Measurements from ENCODE around the gene QSER1.

QSER1 gene

GRCh38 chr11:32905028-32905667 is 12.5 kb downstream of the QSER1 start:
- Histone ChIP-seq H3K9me3 (ENCODE audit: insufficient read depth, low read depth, low read length) (no peaks in the 10 kb centered on the region), H3K9ac (ENCODE audit: low read depth, low read length) (no peak overlapping the region), H3K4me1 (ENCODE audit: insufficient read depth, low read length) (peaks cover 19% of the 10 kb centered on the region), H3K36me3 (ENCODE audit: insufficient read depth, low read length) (peaks cover 35% of the 10 kb centered on the region), H3K27me3 (ENCODE audit: insufficient read depth, low read length) (no peaks in the 10 kb centered on the region), H3K4me3 (ENCODE audit: low read length) (no peak overlapping the region), H3K27ac (ENCODE audit: low read depth, low read length) (no peak overlapping the region)
- 90% methylated on average over 2 of the region's 3 CpGs for WGBS

- Histone ChIP-seq H3K4me3 (ENCODE audit: low read length) (no peak overlapping the region), H3K4me1 (ENCODE audit: insufficient read depth, low read length) (peaks cover 18% of the 10 kb centered on the region), H3K27ac (ENCODE audit: low read depth, low read length) (no peak overlapping the region), H3K27me3 (ENCODE audit: insufficient read depth, low read length) (no peaks in the 10 kb centered on the region), H3K36me3 (ENCODE audit: insufficient read depth, low read length) (peaks cover 35% of the 10 kb centered on the region), H3K9me3 (ENCODE audit: insufficient read depth, low read depth, low read length) (no peaks in the 10 kb centered on the region), H3K9ac (ENCODE audit: low read depth, low read length) (no peak overlapping the region)
- WGBS: 94% methylated on average over 6 of the region's 6 CpGs
Observed at GRCh38 chr11:32908619-32909018, 16.0 kb downstream of the QSER1 start.

GRCh38 chr11:32911413-32911812 is 18.8 kb downstream of the QSER1 start:
- WGBS: 98% methylated on average over 3 of the region's 3 CpGs
- Histone ChIP-seq H3K9ac (ENCODE audit: low read depth, low read length) (no peak overlapping the region), H3K4me3 (ENCODE audit: low read length) (no peak overlapping the region), H3K4me1 (ENCODE audit: insufficient read depth, low read length) (peaks cover 10% of the 10 kb centered on the region; the same call in 1 of the 2 replicates), H3K36me3 (ENCODE audit: insufficient read depth, low read length) (peaks cover 33% of the 10 kb centered on the region), H3K27ac (ENCODE audit: low read depth, low read length) (no peak overlapping the region), H3K9me3 (ENCODE audit: insufficient read depth, low read depth, low read length) (no peaks in the 10 kb centered on the region), H3K27me3 (ENCODE audit: insufficient read depth, low read length) (no peaks in the 10 kb centered on the region)

DNA sequence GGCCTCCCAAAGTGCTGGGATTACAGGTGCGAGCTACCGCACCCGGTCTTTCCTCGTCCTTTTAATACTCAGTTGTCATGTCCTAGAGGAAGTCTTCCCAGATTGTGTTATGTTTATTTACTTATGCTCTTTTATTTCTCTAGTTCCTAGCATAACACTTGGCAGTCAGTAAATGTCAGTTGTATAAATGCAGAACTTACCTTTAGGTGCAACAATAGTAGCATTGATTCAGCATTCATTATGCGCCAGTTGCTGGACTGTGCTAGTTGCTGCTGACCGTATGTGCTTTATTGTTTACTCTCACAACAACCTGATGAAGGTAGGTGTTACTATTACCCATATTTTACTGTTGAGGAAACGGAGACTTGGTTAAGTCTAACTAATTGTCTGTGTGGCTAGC is 20.8 kb downstream of the QSER1 start:
- Histone ChIP-seq H3K36me3 (ENCODE audit: insufficient read depth, low read length) (peaks cover 19% of the 10 kb centered on the region), H3K27ac (ENCODE audit: low read depth, low read length) (no peak overlapping the region), H3K4me1 (ENCODE audit: insufficient read depth, low read length) (peaks cover 10% of the 10 kb centered on the region), H3K9me3 (ENCODE audit: insufficient read depth, low read depth, low read length) (no peaks in the 10 kb centered on the region), H3K4me3 (ENCODE audit: low read length) (no peak overlapping the region), H3K27me3 (ENCODE audit: insufficient read depth, low read length) (no peaks in the 10 kb centered on the region), H3K9ac (ENCODE audit: low read depth, low read length) (no peak overlapping the region)
- WGBS: 97% methylated on average over 6 of the region's 7 CpGs

DNA sequence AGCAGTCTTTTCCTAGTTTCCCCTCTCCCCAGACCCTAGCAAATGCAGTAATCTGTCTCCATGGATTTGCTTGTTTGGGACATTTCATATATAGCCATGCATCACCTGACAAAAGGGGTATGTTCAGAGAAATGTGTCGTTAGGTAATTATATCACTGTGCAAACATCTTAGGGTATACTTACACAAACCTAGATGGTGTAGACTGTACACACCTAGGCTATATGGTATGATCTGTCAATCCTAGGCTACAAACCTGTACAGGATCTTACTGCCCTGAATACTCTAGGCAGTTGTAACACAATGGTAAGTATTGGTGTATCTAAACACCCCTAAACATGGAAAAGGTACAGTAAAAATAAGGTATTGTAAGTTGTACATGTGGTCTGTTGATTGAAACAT is 23.8 kb downstream of the QSER1 start:
- Histone ChIP-seq H3K9me3 (ENCODE audit: insufficient read depth, low read depth, low read length) (no peaks in the 10 kb centered on the region), H3K27ac (ENCODE audit: low read depth, low read length) (no peak overlapping the region), H3K4me1 (ENCODE audit: insufficient read depth, low read length) (peaks cover 12% of the 10 kb centered on the region), H3K4me3 (ENCODE audit: low read length) (no peak overlapping the region), H3K27me3 (ENCODE audit: insufficient read depth, low read length) (no peaks in the 10 kb centered on the region), H3K36me3 (ENCODE audit: insufficient read depth, low read length) (peaks cover 23% of the 10 kb centered on the region; the same call in 1 of the 2 replicates), H3K9ac (ENCODE audit: low read depth, low read length) (no peak overlapping the region)
- no CpG with 5 or more reads among the region's 1 CpG for WGBS

- Histone ChIP-seq H3K27me3 (ENCODE audit: insufficient read depth, low read length) (no peaks in the 10 kb centered on the region), H3K9me3 (ENCODE audit: insufficient read depth, low read depth, low read length) (no peaks in the 10 kb centered on the region), H3K27ac (ENCODE audit: low read depth, low read length) (no peak overlapping the region), H3K36me3 (ENCODE audit: insufficient read depth, low read length) (peaks cover 23% of the 10 kb centered on the region; the same call in 1 of the 2 replicates), H3K9ac (ENCODE audit: low read depth, low read length) (no peak overlapping the region), H3K4me3 (ENCODE audit: low read length) (no peak overlapping the region), H3K4me1 (ENCODE audit: insufficient read depth, low read length) (peaks cover 12% of the 10 kb centered on the region)
- 96% methylated on average over 8 of the region's 8 CpGs for WGBS
Observed at GRCh38 chr11:32916994-32917393, 24.4 kb downstream of the QSER1 start.

GRCh38 chr11:32918427-32918826 is 25.8 kb downstream of the QSER1 start:
- WGBS: 90% methylated on average over 1 of the region's 1 CpG
- Histone ChIP-seq H3K9me3 (ENCODE audit: insufficient read depth, low read depth, low read length) (no peaks in the 10 kb centered on the region), H3K4me3 (ENCODE audit: low read length) (no peak overlapping the region), H3K4me1 (ENCODE audit: insufficient read depth, low read length) (peaks cover 12% of the 10 kb centered on the region), H3K27ac (ENCODE audit: low read depth, low read length) (no peak overlapping the region), H3K27me3 (ENCODE audit: insufficient read depth, low read length) (no peaks in the 10 kb centered on the region), H3K9ac (ENCODE audit: low read depth, low read length) (no peak overlapping the region), H3K36me3 (ENCODE audit: insufficient read depth, low read length) (peaks cover 22% of the 10 kb centered on the region)

- Histone ChIP-seq H3K36me3 (ENCODE audit: insufficient read depth, low read length) (peaks cover 22% of the 10 kb centered on the region), H3K4me1 (ENCODE audit: insufficient read depth, low read length) (peaks cover 12% of the 10 kb centered on the region), H3K9ac (ENCODE audit: low read depth, low read length) (no peak overlapping the region), H3K4me3 (ENCODE audit: low read length) (no peak overlapping the region), H3K9me3 (ENCODE audit: insufficient read depth, low read depth, low read length) (no peaks in the 10 kb centered on the region), H3K27me3 (ENCODE audit: insufficient read depth, low read length) (no peaks in the 10 kb centered on the region), H3K27ac (ENCODE audit: low read depth, low read length) (no peak overlapping the region)
- 84% methylated on average over 3 of the region's 4 CpGs for WGBS
Observed at GRCh38 chr11:32919338-32919737, 26.7 kb downstream of the QSER1 start.

DNA sequence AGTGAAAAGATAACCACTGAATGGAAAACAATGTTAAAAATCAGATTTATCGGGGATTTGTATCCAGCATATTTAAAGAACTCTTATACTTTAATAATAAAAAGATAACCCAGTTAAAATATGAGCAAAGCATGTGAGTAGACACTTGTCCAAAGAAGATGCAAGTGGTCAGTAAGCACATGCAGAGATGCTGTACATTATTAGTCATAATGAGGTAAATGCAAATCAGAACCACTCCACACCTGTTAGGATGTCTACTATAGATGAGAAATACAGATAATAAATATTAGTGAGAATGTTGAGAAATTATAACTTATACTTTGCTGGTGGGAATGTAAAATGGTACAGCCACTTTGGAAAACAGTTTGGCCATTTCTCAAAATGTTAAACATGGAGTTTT is 28.0 kb downstream of the QSER1 start:
- Histone ChIP-seq H3K27me3 (ENCODE audit: insufficient read depth, low read length) (no peaks in the 10 kb centered on the region), H3K36me3 (ENCODE audit: insufficient read depth, low read length) (peaks cover 17% of the 10 kb centered on the region), H3K9ac (ENCODE audit: low read depth, low read length) (no peak overlapping the region), H3K4me3 (ENCODE audit: low read length) (no peak overlapping the region), H3K27ac (ENCODE audit: low read depth, low read length) (no peak overlapping the region), H3K9me3 (ENCODE audit: insufficient read depth, low read depth, low read length) (no peaks in the 10 kb centered on the region), H3K4me1 (ENCODE audit: insufficient read depth, low read length) (peaks cover 12% of the 10 kb centered on the region)
- no CpG with 5 or more reads among the region's 1 CpG for WGBS

DNA sequence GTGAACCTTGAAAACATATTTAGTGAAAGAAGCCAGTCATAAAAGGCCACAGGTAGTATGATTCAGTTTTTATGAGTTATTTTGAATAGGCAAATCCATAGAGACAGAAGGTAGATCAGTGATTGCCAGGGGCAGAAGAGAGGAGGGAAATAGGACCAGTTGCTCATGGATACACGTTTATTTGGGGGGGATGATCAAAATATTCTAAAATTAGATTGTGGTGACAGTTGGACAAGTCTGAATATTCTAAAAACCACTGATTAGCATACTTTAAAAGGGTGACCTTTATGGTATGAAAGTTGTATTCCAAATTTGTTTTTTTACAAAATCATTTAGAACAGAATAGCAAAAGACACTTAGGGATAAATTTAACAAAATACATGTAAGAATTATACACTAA is 28.6 kb downstream of the QSER1 start:
- Histone ChIP-seq H3K4me3 (ENCODE audit: low read length) (no peak overlapping the region), H3K27ac (ENCODE audit: low read depth, low read length) (no peak overlapping the region), H3K4me1 (ENCODE audit: insufficient read depth, low read length) (peaks cover 12% of the 10 kb centered on the region), H3K27me3 (ENCODE audit: insufficient read depth, low read length) (no peaks in the 10 kb centered on the region), H3K9me3 (ENCODE audit: insufficient read depth, low read depth, low read length) (no peaks in the 10 kb centered on the region), H3K36me3 (ENCODE audit: insufficient read depth, low read length) (peaks cover 18% of the 10 kb centered on the region), H3K9ac (ENCODE audit: low read depth, low read length) (no peak overlapping the region)
- 96% methylated on average over 1 of the region's 1 CpG for WGBS

- Histone ChIP-seq H3K4me3 (ENCODE audit: low read length) (no peak overlapping the region), H3K27me3 (ENCODE audit: insufficient read depth, low read length) (no peaks in the 10 kb centered on the region), H3K27ac (ENCODE audit: low read depth, low read length) (no peak overlapping the region), H3K36me3 (ENCODE audit: insufficient read depth, low read length) (peaks cover 98% of the 10 kb centered on the region), H3K4me1 (ENCODE audit: insufficient read depth, low read length) (no peaks in the 10 kb centered on the region), H3K9me3 (ENCODE audit: insufficient read depth, low read depth, low read length) (no peaks in the 10 kb centered on the region), H3K9ac (ENCODE audit: low read depth, low read length) (no peak overlapping the region)
- 100% methylated on average over 1 of the region's 1 CpG for WGBS
Observed at GRCh38 chr11:32931606-32932005, 39.0 kb downstream of the QSER1 start.

- Histone ChIP-seq H3K27ac (ENCODE audit: low read depth, low read length) (no peak overlapping the region), H3K4me1 (ENCODE audit: insufficient read depth, low read length) (no peaks in the 10 kb centered on the region), H3K36me3 (ENCODE audit: insufficient read depth, low read length) (peaks cover 98% of the 10 kb centered on the region), H3K4me3 (ENCODE audit: low read length) (no peak overlapping the region), H3K9ac (ENCODE audit: low read depth, low read length) (no peak overlapping the region), H3K9me3 (ENCODE audit: insufficient read depth, low read depth, low read length) (no peaks in the 10 kb centered on the region), H3K27me3 (ENCODE audit: insufficient read depth, low read length) (no peaks in the 10 kb centered on the region)
- 93% methylated on average over 3 of the region's 3 CpGs for WGBS
Observed at GRCh38 chr11:32932196-32932595, 39.6 kb downstream of the QSER1 start.

Data from HUES64 (cell line).